Right forelimb (tissue), 1 donor: ENCODE measurements around the gene CCDC198.
A peak's percentile ranks its signal among the peaks of the same experiment; 100 is the strongest.

Source experiments
- DNase-seq: peaks from one replicate; pipeline ENCODE4 v3.0.0-alpha.2; 2018

Gene CCDC198, protein sequence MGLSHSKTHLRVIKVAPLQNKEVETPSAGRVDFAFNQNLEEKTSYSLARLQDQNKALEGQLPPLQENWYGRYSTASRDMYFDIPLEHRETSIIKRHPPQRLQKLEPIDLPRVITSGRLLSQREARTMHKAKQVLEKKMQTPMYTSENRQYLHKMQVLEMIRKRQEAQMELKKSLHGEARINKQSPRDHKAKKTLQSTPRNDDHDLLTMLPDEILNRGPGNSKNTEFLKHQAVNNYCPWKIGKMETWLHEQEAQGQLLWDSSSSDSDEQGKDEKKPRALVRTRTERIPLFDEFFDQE

DNA sequence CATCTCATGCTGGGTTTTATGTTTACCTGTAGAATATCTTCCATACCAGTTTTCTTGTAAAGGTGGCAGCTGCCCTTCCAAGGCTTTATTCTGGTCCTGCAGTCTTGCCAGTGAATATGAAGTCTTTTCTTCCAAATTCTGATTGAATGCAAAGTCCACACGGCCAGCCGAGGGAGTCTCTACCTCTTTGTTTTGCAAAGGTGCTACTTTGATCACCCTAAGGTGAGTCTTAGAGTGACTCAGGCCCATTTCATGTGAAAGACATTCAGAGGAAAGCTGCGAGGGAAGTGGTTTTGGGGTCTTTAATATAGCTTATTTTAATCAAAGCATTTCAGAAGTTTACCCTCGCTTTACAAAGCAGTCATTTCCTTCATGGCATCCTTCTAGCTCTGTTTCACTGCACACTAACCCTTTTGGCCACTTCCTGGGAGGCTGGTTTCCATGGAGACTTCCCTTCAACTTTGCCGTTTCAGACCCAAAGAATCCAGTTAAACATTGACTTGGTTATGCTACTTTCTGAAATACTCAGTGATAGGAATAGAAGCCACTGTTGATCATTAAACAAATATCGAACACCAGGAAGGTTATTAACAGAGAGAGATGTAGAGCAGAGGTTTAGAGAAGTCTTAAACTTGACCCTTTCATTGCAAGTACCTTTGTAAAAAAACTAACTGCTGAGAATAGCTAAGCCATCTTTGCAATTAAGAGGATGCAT lies at the start of gene CCDC198:
TSS of gene CCDC198 (minus strand) at position 391 of the 715 bp plus-strand sequence. CDS start at position 249, 142 bp downstream.
- DNase-seq, result no peak

DNA sequence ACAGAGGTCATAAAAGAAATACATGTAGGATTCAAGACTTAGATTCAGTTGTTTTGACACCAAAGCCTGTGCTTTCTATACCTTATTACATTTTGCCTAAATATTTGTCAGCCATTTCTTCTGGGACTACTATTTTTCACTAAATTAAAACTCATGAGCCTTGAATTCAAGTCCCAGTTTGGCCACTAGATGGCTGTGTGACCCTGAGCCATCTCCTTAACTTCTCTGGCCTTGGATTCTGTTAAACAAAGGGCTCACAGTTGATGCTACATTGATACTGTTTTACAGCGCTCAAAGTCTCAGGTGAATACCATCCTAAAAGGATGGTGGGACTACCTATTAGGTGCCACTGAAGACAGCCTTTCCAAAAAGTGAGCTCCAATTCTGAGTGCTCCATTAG lies 39.6 kb upstream of the CCDC198 start:
- DNase-seq, result no peak

DNA sequence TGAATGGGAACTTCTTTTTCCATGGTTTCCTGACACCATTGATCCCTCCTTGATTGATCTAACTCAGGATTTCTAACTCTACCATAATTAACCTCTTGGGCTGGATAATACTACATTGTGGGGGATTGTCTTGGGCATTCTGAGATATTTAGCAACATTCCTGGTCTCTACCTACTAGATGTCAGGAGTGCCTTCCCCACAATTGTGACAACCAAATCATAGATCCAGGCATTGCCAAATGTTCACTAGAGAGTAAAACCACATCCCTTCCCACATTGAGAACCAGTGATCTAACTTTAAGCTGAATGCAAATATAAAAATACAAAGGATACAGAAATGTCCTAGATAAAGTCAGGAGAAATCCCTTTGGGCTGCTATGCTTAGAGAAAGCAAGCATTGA lies 36.9 kb upstream of the CCDC198 start:
- no peak for DNase-seq

DNA sequence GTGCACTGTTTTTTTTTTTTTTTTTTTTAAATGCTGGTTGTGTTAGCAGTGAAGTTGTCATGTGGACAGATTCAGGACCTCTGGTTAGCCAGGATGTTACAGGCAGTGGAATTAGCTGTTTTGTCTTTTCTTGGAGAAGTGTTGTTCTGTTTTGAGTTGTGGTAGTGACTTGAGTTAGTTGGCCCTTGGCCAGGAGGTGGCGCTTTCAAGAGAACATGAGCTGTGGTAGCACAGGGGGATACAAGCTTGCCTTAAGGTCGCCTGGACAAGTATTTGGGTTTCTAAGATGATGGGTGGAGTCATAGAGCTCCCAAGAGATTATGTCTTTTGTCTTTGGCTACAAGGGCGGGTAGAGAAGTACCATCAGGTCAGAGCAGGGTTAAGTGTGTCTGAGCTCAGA lies 33.3 kb upstream of the CCDC198 start:
- no peak for DNase-seq

DNA sequence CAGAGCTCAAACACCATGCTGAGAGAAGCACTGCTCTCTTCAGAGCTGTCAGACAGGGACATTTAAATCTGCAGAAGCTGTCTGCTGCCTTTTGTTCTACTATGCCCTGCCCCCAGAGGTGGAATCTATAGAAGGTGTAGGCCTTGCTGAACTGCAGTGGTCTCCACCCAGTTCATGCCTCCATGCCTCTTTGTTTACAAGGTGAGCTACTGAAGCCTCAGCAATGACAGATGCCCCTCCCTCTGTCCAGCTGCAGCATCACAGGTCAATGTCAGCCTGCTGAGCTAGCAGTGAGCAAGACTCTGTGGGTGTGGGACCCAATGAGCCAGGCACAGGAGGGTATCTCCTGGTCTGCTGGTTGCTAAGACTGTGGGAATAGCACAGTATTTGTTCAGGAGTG lies 25.4 kb upstream of the CCDC198 start:
- DNase-seq, result no peak

DNA sequence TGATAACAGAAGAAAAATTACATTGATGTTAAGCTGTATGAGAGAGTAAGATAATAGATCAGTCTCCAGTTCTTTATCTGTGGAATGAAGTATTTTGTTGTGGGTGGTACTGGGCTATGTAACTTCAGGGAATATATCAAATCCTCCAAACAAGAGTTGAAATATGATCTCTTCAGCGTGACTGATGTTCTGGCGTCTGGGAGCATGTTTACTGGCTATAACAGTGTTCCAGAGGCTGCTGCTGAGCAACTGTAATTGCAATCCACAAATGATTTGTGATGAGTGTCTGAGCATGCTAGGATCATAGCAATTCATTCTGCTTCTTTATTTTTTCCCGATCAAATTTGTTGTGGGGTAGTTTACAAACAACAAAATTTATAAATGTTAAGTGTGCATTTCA lies 18.6 kb upstream of the CCDC198 start:
- no peak for DNase-seq

DNA sequence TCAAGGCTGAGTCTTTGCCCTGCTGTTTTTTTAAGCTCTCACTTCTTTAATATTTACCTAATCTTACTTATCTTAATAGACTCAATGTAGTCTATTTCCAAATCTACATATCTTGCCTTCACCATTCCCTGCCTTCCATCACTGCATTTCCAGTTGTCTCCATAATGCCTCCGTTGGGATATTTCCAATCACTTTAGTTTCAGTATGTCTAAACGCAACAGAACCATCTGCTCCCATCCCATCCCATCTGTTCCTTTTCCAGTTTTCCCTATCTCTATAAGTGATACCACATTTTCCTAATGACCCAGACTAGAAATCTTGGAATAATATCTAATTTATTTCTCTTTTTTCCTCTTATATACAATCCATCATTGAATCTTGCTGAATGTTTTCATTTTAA lies 15.1 kb upstream of the CCDC198 start:
- no peak for DNase-seq

DNA sequence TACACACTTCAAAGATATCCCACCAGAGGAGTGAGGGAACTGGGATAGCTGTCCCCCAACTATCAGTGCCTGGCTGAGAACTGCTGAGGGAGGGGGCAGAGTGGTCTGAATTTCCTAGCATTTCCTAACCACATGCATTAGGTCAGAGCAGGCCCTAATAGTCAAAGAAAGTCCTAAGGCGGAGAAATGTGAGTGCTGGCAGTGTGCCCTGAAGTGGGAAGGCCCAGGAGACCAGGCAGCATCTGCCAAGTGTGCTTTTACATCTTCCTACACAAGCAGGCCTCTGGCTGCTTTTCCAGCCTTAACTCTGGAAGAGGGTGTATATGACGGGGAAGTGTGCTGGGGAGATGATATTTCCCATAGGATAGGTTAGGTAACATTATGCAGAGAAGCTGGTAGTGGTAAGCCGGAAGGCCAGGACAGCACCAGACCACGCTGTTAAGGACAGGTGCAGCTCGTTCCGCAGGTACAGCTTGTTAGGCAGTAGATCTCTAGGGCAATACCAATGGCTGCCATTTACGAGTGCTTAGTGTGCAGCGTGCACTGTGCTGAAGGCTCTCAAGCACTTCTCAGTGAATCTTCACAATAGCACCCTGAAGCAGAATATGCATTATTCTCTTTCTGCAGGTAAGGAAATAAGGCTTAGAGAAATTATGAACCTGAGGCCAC lies 9.1 kb upstream of the CCDC198 start:
- DNase-seq, result peak; percentile 60

DNA sequence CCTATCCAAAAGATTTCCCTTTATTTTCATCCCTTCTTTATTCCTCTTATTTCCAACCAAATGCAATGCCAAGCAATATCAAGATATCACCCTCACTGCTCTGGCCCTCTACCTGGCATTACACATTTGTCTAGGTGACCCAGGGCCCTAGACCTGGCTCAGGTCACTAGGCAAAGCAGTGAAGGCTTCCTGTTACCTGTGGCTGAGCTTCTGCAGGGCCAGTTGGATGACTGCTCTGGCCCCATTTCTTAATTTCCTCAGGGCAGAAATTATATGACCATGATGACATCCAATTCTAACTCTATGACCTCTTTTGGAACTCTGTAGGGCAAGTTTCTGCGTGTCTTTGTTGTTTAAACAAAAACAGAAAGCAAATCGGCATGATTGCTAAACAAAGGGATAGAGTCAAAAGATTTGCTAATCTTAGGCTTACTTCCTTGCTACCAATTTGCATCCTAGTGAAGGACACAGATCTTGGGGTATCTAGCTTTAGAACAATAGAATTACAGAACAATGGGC lies 7.4 kb upstream of the CCDC198 start:
- DNase-seq, result no peak

DNA sequence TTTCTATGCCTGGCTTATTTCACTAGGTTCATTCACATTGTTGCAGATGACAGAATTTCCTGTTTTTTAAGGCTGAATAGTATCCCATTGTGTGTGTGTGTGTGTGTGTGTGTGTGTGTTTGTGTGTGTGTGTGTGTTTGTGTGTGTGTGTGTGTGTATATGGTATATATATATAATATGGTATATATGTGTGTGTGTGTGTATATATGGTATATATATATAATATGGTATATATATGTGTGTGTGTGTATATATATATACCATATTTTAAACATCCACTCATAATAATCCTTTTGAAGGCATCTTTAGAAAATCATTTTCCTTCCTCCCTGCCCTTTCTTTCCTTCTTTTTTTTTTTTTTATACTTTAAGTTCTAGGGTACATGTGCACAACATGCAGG lies 5.0 kb upstream of the CCDC198 start:
- DNase-seq, result no peak

DNA sequence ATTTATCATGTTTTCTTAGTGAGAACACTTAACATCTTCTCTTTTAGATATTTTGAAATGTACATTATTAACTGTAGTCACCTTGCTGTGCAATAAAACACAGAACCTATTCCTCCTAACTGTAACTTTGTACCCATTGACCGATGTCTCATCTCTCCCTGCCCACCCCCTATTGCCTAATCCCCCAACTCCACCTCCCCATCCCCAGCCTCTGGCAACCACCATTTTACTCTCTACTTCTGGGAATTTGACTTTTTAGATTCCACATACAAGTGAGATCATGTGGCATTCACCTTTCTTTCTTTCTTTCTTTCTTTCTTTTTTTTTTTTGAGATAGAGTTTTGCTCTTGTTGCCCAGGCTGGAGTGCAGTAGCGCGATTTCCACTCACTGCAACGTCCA lies 4.4 kb upstream of the CCDC198 start:
- no peak for DNase-seq

DNA sequence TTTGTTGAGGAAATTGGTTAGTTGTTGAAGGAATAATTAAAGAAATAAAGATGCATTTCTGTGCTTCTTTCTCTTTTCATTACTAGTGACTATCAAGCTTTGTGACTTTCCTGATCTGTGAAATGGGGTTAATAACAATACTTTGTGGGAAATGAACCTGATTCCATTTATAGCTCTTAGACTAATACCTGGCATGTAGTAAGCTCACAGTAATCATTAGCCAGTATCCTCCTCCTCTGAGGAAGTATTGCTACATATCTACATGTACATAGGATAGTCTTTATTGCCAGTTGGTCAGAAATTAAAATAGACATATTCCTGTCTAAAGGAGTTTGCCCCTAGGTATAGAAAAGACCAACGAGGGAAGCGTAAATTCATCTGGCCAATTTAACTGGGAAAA lies 1.8 kb upstream of the CCDC198 start:
- no peak for DNase-seq

DNA sequence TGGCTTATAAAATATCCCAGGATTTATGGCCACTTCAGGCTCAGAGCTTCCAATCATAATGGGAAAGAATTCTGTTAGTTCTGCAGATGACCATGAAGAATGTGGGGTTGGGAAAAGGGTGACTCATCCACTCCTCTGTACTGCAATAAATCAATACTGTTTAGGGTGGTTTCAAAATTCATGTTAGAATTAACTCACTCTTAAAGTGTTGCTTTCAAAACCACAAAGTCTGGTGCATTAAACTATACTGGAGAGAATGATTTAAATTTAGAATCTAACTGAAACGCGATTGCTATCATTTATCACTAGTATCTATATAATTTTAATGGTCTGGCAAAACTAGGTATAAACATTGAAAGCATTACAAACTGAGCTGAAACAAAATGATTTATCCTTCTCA lies 798 bp downstream of the CCDC198 start:
- DNase-seq, result no peak

DNA sequence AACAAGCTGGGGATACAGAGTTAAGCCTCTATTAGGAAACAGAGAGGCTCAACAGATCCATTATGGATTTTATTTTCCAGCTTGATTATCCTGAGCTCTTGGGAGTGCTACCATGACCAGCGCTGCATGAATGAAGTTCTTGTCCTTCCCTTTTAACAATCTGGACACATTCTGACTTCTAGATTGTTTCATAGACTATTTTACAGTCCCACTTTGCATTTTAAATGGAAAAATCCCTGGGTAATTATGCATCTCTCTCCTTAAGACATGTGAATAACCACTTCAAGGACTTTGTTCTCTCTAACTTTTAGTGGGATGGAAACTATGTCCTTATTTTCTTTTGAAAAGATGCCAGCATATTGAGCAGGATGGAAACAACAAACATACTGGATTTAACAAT lies 2.0 kb downstream of the CCDC198 start:
- DNase-seq, result no peak

DNA sequence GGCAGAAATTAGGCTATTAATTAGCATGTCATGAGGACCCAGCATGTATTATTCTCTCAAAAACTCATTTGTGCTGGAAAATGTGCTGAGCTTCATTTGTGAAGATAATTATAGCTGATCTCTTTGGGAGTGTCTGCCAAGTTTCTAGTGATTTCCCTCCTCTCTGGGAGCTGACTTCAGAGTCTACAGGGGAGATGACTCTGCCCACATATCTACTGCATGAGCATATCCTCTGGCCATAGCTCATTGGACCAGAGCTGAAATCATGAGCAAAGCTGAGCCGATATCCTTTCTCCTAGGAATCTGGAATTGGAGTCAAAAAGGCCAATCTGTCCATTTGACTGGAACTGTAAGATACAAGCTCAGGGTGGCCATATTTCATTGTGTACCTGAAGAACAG lies 5.9 kb downstream of the CCDC198 start:
- DNase-seq, result no peak

DNA sequence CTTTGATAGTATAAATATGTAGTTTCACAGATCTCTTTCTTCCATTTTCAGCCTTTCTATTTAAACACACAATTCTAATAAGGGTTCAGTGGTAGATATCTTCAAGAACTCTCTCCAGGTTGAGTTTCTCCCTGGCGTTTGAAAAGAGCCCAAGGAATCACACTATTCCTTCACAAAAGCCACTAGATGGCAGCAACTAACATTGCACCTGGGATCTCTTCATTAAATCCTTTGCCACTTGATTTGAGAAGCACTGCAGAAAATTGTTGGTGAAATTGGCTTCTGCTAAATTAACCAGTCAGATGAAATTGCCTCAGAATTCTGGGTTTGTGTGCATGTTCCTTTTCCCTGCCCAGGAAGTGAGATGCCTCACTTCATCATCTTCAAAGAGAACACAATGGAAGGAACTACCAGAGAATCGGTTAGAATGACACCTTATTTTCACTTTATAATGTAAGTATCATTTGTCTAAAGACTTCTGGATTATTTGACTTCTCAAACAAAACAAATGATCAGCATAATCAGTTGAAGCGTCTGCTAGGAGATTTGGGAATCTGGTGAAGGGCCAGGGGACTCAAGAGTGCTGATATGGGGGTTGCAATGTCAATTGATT lies 6.8 kb downstream of the CCDC198 start:
- DNase-seq, result no peak

DNA sequence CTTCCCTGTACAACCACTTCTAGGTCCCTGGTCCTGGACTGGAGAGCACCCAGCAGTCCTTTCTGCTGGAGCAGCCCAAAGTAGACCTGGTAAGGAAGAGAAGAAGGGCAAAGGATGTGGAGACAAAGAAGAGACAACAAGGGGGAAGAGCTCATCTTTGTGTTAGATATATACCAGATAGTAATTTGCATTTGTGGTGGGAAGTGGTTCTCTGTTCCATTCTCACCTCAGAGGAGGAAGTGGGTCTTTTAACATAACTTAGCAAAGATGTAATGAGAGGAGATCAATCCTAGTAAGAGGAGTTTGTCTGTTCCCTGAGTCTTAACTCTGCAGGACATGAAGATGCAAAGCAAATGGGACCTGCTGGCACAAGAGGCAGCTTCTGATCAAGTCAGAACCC lies 8.0 kb downstream of the CCDC198 start:
- no peak for DNase-seq

DNA sequence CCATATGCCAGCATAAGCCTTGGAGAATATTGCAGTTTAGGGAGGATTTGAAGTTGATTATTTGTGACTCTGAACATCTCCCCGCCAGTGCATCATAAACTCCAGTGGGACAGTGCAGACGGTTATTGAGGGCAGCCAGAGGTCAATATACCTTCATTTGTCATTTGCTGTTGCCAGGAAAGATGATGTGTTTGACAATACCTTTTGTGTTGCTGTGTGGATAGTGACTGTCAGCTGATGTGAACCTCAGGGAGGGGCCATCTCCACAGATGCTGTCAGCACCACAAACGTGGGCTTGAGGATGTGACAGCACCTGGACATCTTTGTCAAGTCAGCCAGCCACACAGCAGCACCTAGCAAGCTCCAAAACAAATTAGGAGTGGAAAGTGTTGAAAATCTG lies 11.5 kb downstream of the CCDC198 start:
- no peak for DNase-seq

DNA sequence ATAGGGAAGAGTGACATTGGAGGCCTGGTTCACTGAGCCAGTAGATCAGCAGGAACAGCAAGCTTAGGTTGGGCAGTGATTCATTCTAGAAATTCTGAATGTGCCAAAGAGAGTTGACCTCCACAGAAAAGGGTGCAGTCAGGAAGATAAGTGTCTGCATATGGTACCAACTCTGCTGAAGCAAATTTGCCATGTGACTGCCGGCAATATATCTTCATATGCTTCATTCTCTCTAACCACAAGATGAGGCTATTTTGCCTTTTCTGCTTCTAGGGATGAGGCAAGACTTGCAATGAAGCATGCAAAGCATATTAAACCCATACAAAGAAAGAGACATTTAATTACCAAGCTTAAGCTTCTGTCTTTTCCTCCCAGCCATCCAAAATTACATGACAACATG lies 13.6 kb downstream of the CCDC198 start:
- no peak for DNase-seq

DNA sequence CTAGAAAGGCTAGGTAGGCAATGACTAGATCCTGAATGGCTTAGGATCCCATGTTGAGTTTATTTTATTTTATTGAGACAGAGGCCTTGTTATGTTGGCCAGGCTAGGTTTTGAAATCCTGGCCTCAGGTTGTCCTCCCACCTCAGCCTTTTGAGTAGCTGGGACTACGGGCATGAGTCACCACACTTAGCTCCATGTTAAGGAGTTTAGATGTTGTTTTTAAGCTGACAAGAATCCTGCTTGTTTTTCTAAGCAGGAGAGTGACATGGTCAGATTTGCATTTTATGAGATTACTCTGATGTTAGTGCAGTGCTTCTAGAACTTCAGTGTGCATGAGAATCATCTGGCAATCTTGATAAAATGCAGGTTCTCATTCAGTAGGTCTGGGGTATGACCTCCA lies 14.5 kb downstream of the CCDC198 start:
- no peak for DNase-seq

DNA sequence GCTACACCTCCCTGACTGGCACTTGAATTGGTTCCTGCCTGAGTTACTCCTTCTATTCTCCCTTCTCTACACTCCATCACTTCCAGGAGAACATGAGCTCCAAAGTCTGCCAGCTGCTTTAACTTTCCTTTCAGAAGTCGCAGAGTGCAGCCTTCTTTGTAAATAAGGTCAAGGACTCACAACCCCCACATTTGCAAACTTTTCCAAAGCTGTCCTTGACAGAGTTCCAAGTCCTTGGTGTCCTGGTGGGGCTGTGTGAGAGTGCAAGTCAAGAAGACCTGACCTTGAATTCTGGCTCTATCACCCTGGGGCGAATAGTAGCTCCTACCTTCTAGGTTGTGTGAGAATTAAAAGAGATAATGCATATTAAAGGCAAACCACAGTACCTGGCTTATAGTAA lies 15.6 kb downstream of the CCDC198 start:
- DNase-seq, result no peak

DNA sequence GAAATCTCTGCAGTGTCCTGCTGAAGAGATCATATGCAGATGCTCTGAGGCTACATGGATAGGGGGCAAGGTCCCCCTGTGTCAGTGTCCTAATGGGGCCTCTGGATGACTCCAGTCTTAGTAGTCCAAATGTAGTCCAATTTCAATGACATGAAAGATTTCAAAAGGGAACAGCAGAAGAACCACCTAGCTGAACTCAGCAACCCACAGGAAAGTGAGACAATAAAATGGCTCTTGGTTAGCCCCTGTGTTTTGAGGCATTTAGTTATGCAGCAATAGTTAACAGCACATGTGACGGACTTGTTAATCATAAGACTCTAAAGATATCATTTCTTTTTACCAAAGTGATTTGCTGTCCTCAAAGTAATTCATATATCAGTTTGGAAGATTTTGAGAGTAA lies 22.7 kb downstream of the CCDC198 start:
- DNase-seq, result no peak

DNA sequence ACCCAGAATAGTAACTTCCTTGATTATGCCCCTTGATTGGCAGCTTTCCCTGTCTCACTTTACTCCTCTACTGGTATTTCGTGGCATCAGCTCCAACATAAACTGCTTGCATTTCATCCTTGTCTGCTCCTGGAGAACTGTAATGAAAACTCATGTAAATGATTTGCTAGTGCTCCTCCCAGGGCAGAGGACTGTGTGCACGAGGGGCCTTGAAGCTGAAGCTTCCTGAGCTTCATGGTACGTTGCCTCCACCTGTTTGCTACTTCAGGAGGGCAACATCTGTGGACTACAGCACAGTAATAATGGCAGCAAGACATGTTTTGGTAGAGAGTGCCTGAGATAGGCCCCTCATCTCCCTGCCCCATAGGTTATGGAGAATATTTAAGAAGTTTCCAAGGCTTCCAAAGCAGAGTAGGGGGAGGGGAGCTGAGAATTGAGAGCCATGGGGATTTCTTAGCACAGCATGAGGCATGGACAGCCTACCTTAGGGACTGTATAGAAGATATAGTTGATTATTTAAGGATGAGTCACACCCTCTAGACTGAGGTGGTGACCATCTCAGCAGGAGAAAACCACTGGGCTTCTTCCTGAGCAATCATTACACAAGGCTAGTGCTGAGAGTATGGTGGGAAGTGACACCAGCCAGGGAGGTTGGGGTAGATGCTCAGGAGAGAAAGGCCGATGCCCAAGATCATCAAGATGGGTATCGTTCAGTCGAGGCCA lies 29.5 kb downstream of the CCDC198 start:
- DNase-seq, result no peak
